Embryonic facial prominence (tissue), 1 donor: ENCODE measurements around the gene ETS2.
"Not testable (repeated sequence)": the region's sequence is repeated elsewhere in the genome, so short reads cannot be mapped to it uniquely, and the experiment has no call there.

Experiments
- DNase-seq: peaks from one replicate; pipeline ENCODE4 v3.0.0-alpha.2; 2016; ENCODE audit errors: extremely low spot score

ETS2 gene

GRCh38 chr21:38837806-38838461 is 32.2 kb downstream of the ETS2 start:
- DNase-seq, result no peak

- no peak for DNase-seq
These were observed 33.0 kb downstream of the ETS2 start for GRCh38 chr21:38838598-38839327.

- DNase-seq, result no peak
These were observed 33.9 kb downstream of the ETS2 start for GRCh38 chr21:38839328-38840286.

- no peak for DNase-seq
These were observed 34.9 kb downstream of the ETS2 start for GRCh38 chr21:38840456-38841300.

GRCh38 chr21:38841472-38841871 is 35.7 kb downstream of the ETS2 start:
- DNase-seq, result no peak

- DNase-seq, result no peak
These were observed 36.4 kb downstream of the ETS2 start for GRCh38 chr21:38842079-38842478.

GRCh38 chr21:38843379-38843778 is 37.6 kb downstream of the ETS2 start:
- no peak for DNase-seq

GRCh38 chr21:38843806-38844503 is 38.2 kb downstream of the ETS2 start:
- DNase-seq, result no peak

GRCh38 chr21:38845374-38845773 is 39.6 kb downstream of the ETS2 start:
- not testable (repeated sequence) for DNase-seq

GRCh38 chr21:38847556-38847955 is 41.8 kb downstream of the ETS2 start:
- no peak for DNase-seq

GRCh38 chr21:38848187-38848609 is 42.5 kb downstream of the ETS2 start:
- no peak for DNase-seq

GRCh38 chr21:38849776-38850175 is 44.0 kb downstream of the ETS2 start:
- DNase-seq, result no peak

GRCh38 chr21:38850277-38850951 is 44.7 kb downstream of the ETS2 start:
- DNase-seq, result no peak

- no peak for DNase-seq
These were observed 45.4 kb downstream of the ETS2 start for GRCh38 chr21:38851101-38851500.

- DNase-seq, result no peak
These were observed 46.5 kb downstream of the ETS2 start for GRCh38 chr21:38852278-38852677.

- no peak for DNase-seq
These were observed 47.0 kb downstream of the ETS2 start for GRCh38 chr21:38852708-38853107.

- DNase-seq, result no peak
These were observed 47.7 kb downstream of the ETS2 start for GRCh38 chr21:38853421-38853919.

- no peak for DNase-seq
These were observed 51.6 kb downstream of the ETS2 start for GRCh38 chr21:38857152-38857825.
